Neural progenitor cell (in vitro differentiated cells): ENCODE results near the gene MOK. TPM values are rescaled to one million over a fixed set of nuclear protein-coding genes. Genes with fewer than 3 reads are reported as not detected.

ENCODE experiments used
- DNase-seq: peaks from one replicate; pipeline ENCODE4 v3.0.0-alpha.2; 2016; ENCODE audit warnings: low spot score
- H2AFZ ChIP-seq: fragments of 200-600 bp; sonication (generic); replicated peaks from 2 replicates; pipeline ENCODE4 v1.6.1; 2016; ENCODE audit warnings: antibody characterized with exemption
- H3F3A ChIP-seq: fragments of 200-600 bp; sonication (generic); 2 replicates; pipeline ENCODE4 v1.6.1; 2016; ENCODE audit warnings: antibody characterized with exemption, low read depth
- H3K27ac ChIP-seq: fragments of 200-600 bp; sonication (generic); 2 replicates; pipeline ENCODE4 v1.5.1; 2016; ENCODE audit warnings: mild to moderate bottlenecking
- H3K27me3 ChIP-seq: fragments of 200-600 bp; sonication (generic); 2 replicates; pipeline ENCODE4 v1.6.1; 2016; ENCODE audit warnings: mild to moderate bottlenecking, moderate library complexity
- H3K36me3 ChIP-seq: fragments of 200-600 bp; sonication (generic); 2 replicates; pipeline ENCODE4 v1.5.1; 2016
- H3K4me1 ChIP-seq: fragments of 200-600 bp; sonication (generic); 2 replicates; pipeline ENCODE4 v1.6.1; 2016; ENCODE audit warnings: mixed run types
- H3K4me2 ChIP-seq: fragments of 200-600 bp; sonication (generic); 2 replicates; pipeline ENCODE4 v1.6.1; 2016
- H3K4me3 ChIP-seq: fragments of 200-600 bp; sonication (generic); 2 replicates; pipeline ENCODE4 v1.5.1; 2016
- H3K79me2 ChIP-seq: fragments of 200-600 bp; sonication (generic); 2 replicates; pipeline ENCODE4 v1.6.1; 2016; ENCODE audit warnings: low read depth
- H3K9ac ChIP-seq: fragments of 200-600 bp; sonication (generic); 2 replicates; pipeline ENCODE4 v1.6.1; 2016
- H3K9me3 ChIP-seq: fragments of 200-600 bp; sonication (generic); 2 replicates; pipeline ENCODE4 v1.5.1; 2016; ENCODE audit warnings: low read depth
- H4K20me1 ChIP-seq: fragments of 200-600 bp; sonication (generic); 2 replicates; pipeline ENCODE4 v1.6.1; 2016; ENCODE audit warnings: low read depth
- H3K27ac Mint-ChIP-seq: 3 replicates; pipeline ENCODE4 v1.8.0; 2021; ENCODE audit warnings: mixed read lengths
- H3K27me3 Mint-ChIP-seq: 2 replicates; pipeline ENCODE4 v1.8.0; 2022; ENCODE audit warnings: low read depth, mild to moderate bottlenecking, inconsistent platforms, moderate library complexity, mixed read lengths; ENCODE audit not compliant: insufficient read depth
- H3K36me3 Mint-ChIP-seq: 3 replicates; pipeline ENCODE4 v1.8.0; 2021; ENCODE audit warnings: mixed read lengths
- H3K4me1 Mint-ChIP-seq: 3 replicates; pipeline ENCODE4 v1.8.0; 2021; ENCODE audit warnings: mixed read lengths
- H3K4me3 Mint-ChIP-seq: 3 replicates; pipeline ENCODE4 v1.8.0; 2021; ENCODE audit warnings: mild to moderate bottlenecking, moderate library complexity, mixed read lengths
- H3K9me3 Mint-ChIP-seq: 3 replicates; pipeline ENCODE4 v1.8.0; 2020; ENCODE audit warnings: mixed read lengths
- EZH2 ChIP-seq: fragments of 200-600 bp; sonication (generic); IDR thresholded peaks from 2 replicates; pipeline ENCODE4 v1.6.1; 2017; ENCODE audit warnings: antibody characterized with exemption, mild to moderate bottlenecking, moderate library complexity
- EZH2phosphoT487 ChIP-seq: fragments of 200-600 bp; sonication (generic); IDR thresholded peaks from 2 replicates; pipeline ENCODE4 v1.6.1; 2017; ENCODE audit warnings: antibody characterized with exemption
- total RNA-seq: library from RNA; depleted of rRNA; stranded (reverse); fragments of >200 nt; gene quantifications from 2 replicates; pipeline ENCODE4 v1.2.3, GENCODE V29; 2015; ENCODE audit warnings: low replicate concordance
- TF ChIP-seq, protein P1 (sequence below): fragments of 200-600 bp; sonication (generic); IDR thresholded peaks from 2 replicates; pipeline ENCODE4 v1.5.1; 2017; ENCODE audit warnings: antibody characterized with exemption, mild to moderate bottlenecking

The MOK gene
- total RNA-seq, 1 donor from 2014 or later = 9.9 TPM

DNA sequence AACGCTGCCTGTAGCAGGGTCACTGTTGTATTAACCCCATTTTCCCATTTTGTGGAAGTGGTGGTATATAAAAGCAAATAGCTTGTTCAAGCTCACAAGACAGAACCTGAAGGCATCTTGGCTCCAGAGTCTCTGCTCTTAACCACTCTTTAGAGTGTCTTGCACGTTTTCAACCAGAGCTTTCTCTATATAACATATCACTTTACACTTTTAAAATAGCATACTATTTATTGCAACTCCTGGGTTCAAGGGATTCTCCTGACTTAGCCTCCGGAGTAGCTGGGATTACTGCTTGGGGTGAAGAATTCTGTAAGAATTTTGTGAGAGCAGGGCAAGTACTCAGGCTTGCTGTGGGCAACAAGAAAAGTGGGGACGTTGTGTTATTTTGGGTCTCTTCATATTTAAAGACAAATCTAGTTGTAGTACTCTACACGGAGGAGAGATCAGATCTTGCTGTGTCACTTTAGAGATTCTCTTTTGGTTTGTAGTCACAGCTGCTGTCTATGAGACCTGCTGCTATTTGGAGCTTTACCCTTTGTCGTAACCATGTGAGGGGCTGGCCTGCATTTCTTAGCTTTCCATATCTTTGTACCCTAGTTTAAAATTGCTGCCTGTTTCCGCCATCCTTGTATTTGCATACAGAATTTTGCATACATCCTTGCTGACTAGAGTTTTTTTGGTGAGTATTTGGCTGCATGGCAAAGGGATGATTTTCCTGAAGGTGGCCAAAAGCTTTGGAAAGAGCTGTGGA, 124.5 kb downstream of the MOK start:
- Mint-ChIP-seq H3K27me3 (no peaks in the 10 kb centered on the region), H3K36me3 (peaks cover 2% of the 10 kb centered on the region), H3K4me1 (peaks cover 20% of the 10 kb centered on the region), H3K4me3 (no peak overlapping the region), H3K27ac (no peak overlapping the region), H3K9me3 (no peaks in the 10 kb centered on the region)
- Histone ChIP-seq H3K9me3 (no peaks in the 10 kb centered on the region), H3K27ac (peak overlapping the region; percentile 47), H2AFZ (no peak overlapping the region), H3K4me3 (no peak overlapping the region), H4K20me1 (peaks cover 55% of the 10 kb centered on the region), H3K27me3 (no peaks in the 10 kb centered on the region), H3K4me1 (peaks cover 38% of the 10 kb centered on the region), H3K36me3 (no peaks in the 10 kb centered on the region), H3K9ac (no peak overlapping the region), H3F3A (peaks cover 21% of the 10 kb centered on the region), H3K4me2 (no peak overlapping the region), H3K79me2 (peaks cover 87% of the 10 kb centered on the region)
- DNase-seq = no peak
- TF ChIP-seq EZH2 (no peak), EZH2phosphoT487 (no peak)
- TF ChIP-seq, protein P1, sequence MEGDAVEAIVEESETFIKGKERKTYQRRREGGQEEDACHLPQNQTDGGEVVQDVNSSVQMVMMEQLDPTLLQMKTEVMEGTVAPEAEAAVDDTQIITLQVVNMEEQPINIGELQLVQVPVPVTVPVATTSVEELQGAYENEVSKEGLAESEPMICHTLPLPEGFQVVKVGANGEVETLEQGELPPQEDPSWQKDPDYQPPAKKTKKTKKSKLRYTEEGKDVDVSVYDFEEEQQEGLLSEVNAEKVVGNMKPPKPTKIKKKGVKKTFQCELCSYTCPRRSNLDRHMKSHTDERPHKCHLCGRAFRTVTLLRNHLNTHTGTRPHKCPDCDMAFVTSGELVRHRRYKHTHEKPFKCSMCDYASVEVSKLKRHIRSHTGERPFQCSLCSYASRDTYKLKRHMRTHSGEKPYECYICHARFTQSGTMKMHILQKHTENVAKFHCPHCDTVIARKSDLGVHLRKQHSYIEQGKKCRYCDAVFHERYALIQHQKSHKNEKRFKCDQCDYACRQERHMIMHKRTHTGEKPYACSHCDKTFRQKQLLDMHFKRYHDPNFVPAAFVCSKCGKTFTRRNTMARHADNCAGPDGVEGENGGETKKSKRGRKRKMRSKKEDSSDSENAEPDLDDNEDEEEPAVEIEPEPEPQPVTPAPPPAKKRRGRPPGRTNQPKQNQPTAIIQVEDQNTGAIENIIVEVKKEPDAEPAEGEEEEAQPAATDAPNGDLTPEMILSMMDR = no peak

Other genes with a start within 250 kb of the MOK start
- 656 and 746 TPM in 2 replicates for gene HSP90AA1, start 218.1 kb downstream of the MOK start, total RNA-seq
- gene WDR20, start 165.3 kb downstream of the MOK start, total RNA-seq = 18.2 and 22.4 TPM in 2 replicates
- 13.7 and 22.6 TPM in 2 replicates for gene ZNF839, start 14.6 kb upstream of the MOK start, total RNA-seq
- gene CINP, start 57.7 kb upstream of the MOK start, total RNA-seq = 30.4 and 53.5 TPM in 2 replicates
- 8.4 and 13.1 TPM in 2 replicates for gene TECPR2, start 57.8 kb upstream of the MOK start, total RNA-seq
- gene ANKRD9, start 204.6 kb upstream of the MOK start, total RNA-seq = 10.8 and 47.4 TPM in 2 replicates